SK-N-SH treated with all-trans-retinoic acid at 6 μM for 48 hours (cell line): ENCODE results near the gene IQSEC1.

ENCODE experiments used
- ATAC-seq: fragments of 200-7000 bp; cut with Tn5 transposase; 3 replicates; pipeline ENCODE4 v1.9.1; 2020; ENCODE audit warnings: mild to moderate bottlenecking, moderate library complexity
- ARNTL ChIP-seq: fragments of 450-650 bp; formaldehyde crosslinking; IDR thresholded peaks from 2 replicates; pipeline ENCODE4 v1.5.0; 2020; ENCODE audit warnings: low read depth, mild to moderate bottlenecking, moderate library complexity, borderline replicate concordance
- BACH2 ChIP-seq: fragments of 250-450 bp; sonication (Bioruptor Pico); IDR thresholded peaks from 2 replicates; pipeline ENCODE4 v1.9.0; 2021; ENCODE audit warnings: mild to moderate bottlenecking, borderline replicate concordance
- CSDC2 ChIP-seq: fragments of 250-450 bp; sonication (Bioruptor Pico); IDR thresholded peaks from 2 replicates; pipeline ENCODE4 v1.5.0; 2020; ENCODE audit warnings: mild to moderate bottlenecking, moderate library complexity
- CSRNP3 ChIP-seq: fragments of 250-450 bp; sonication (Bioruptor Pico); IDR thresholded peaks from 2 replicates; pipeline ENCODE4 v1.5.1; 2021; ENCODE audit warnings: mild to moderate bottlenecking, moderate library complexity
- ESRRG ChIP-seq: fragments of 250-450 bp; sonication (Bioruptor Pico); IDR thresholded peaks from 2 replicates; pipeline ENCODE4 v1.6.1; 2021; ENCODE audit warnings: mild to moderate bottlenecking
- GLIS3 ChIP-seq: fragments of 250-450 bp; sonication (Bioruptor Pico); IDR thresholded peaks from 2 replicates; pipeline ENCODE4 v1.5.0; 2020; ENCODE audit warnings: mild to moderate bottlenecking, moderate library complexity
- ISL1 ChIP-seq: fragments of 250-450 bp; sonication (Bioruptor Pico); IDR thresholded peaks from 2 replicates; pipeline ENCODE4 v2.1.2; 2022; ENCODE audit warnings: mild to moderate bottlenecking, moderate library complexity
- OSR1 ChIP-seq: fragments of 250-450 bp; sonication (Bioruptor Pico); IDR thresholded peaks from 2 replicates; pipeline ENCODE4 v1.8.0; 2022; ENCODE audit warnings: moderate library complexity, mild to moderate bottlenecking, inconsistent platforms
- POU6F1 ChIP-seq: fragments of 250-450 bp; sonication (Bioruptor Pico); IDR thresholded peaks from 2 replicates; pipeline ENCODE4 v1.8.0; 2021; ENCODE audit warnings: low read depth, mild to moderate bottlenecking, moderate library complexity, borderline replicate concordance
- PPARA ChIP-seq: fragments of 250-450 bp; sonication (Bioruptor Pico); IDR thresholded peaks from 2 replicates; pipeline ENCODE4 v1.5.0; 2020; ENCODE audit warnings: mild to moderate bottlenecking, borderline replicate concordance
- RARB ChIP-seq: fragments of 250-450 bp; sonication (Bioruptor Pico); IDR thresholded peaks from 2 replicates; pipeline ENCODE4 v1.8.0; 2021; ENCODE audit warnings: mild to moderate bottlenecking, moderate library complexity
- SNAI2 ChIP-seq: fragments of 250-450 bp; sonication (Bioruptor Pico); IDR thresholded peaks from 2 replicates; pipeline ENCODE4 v1.5.0; 2020; ENCODE audit warnings: mild to moderate bottlenecking, moderate library complexity
- TOX ChIP-seq: fragments of 250-450 bp; sonication (Bioruptor Pico); IDR thresholded peaks from 2 replicates; pipeline ENCODE4 v1.8.0; 2021; ENCODE audit warnings: mild to moderate bottlenecking, moderate library complexity, borderline replicate concordance
- ZFP3 ChIP-seq: fragments of 250-450 bp; sonication (Bioruptor Pico); IDR thresholded peaks from 2 replicates; pipeline ENCODE4 v1.5.0; 2020; ENCODE audit warnings: mild to moderate bottlenecking, moderate library complexity
- ZFP30 ChIP-seq: fragments of 450-650 bp; formaldehyde crosslinking; IDR thresholded peaks from 2 replicates; pipeline ENCODE4 v1.5.0; 2022; ENCODE audit warnings: mild to moderate bottlenecking, moderate library complexity
- ZNF565 ChIP-seq: fragments of 450-650 bp; formaldehyde crosslinking; conservative IDR thresholded peaks from 2 replicates; pipeline ENCODE4 v1.5.0; 2020; ENCODE audit warnings: low read depth, mild to moderate bottlenecking, moderate library complexity
- ZNF70 ChIP-seq: fragments of 450-650 bp; formaldehyde crosslinking; IDR thresholded peaks from 2 replicates; pipeline ENCODE4 v1.5.0; 2020; ENCODE audit warnings: mild to moderate bottlenecking, moderate library complexity
- TF ChIP-seq, protein P1 (sequence below): fragments of 250-450 bp; sonication (Bioruptor Pico); IDR thresholded peaks from 2 replicates; pipeline ENCODE4 v1.5.1; 2020; ENCODE audit warnings: low read depth, mild to moderate bottlenecking, moderate library complexity
- TF ChIP-seq, protein P2 (sequence below): fragments of 250-450 bp; sonication (Bioruptor Pico); IDR thresholded peaks from 2 replicates; pipeline ENCODE4 v1.8.0; 2020; ENCODE audit warnings: mild to moderate bottlenecking, moderate library complexity, borderline replicate concordance
- TF ChIP-seq, protein P3 (sequence below): fragments of 250-450 bp; sonication (Bioruptor Pico); IDR thresholded peaks from 2 replicates; pipeline ENCODE4 v1.5.0; 2020; ENCODE audit warnings: mild to moderate bottlenecking, moderate library complexity

The IQSEC1 gene

GRCh38 chr3:12990306-12990705 is 82.9 kb downstream of the IQSEC1 start:
- ATAC-seq, result no peak
- TF ChIP-seq RARB (CRISPR knock-in tag) (no peak), TOX (no peak), ZNF70 (CRISPR knock-in tag) (no peak), ZNF565 (CRISPR knock-in tag) (no peak), ESRRG (no peak), CSRNP3 (no peak), ISL1 (CRISPR knock-in tag) (no peak), ZFP3 (CRISPR knock-in tag) (no peak), BACH2 (no peak), GLIS3 (no peak), OSR1 (no peak), ZFP30 (CRISPR knock-in tag) (no peak), SNAI2 (CRISPR knock-in tag) (no peak), ARNTL (CRISPR knock-in tag) (no peak)
- TF ChIP-seq, protein P1, sequence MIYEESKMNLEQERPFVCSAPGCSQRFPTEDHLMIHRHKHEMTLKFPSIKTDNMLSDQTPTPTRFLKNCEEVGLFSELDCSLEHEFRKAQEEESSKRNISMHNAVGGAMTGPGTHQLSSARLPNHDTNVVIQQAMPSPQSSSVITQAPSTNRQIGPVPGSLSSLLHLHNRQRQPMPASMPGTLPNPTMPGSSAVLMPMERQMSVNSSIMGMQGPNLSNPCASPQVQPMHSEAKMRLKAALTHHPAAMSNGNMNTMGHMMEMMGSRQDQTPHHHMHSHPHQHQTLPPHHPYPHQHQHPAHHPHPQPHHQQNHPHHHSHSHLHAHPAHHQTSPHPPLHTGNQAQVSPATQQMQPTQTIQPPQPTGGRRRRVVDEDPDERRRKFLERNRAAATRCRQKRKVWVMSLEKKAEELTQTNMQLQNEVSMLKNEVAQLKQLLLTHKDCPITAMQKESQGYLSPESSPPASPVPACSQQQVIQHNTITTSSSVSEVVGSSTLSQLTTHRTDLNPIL (CRISPR knock-in tag), result no peak

DNA sequence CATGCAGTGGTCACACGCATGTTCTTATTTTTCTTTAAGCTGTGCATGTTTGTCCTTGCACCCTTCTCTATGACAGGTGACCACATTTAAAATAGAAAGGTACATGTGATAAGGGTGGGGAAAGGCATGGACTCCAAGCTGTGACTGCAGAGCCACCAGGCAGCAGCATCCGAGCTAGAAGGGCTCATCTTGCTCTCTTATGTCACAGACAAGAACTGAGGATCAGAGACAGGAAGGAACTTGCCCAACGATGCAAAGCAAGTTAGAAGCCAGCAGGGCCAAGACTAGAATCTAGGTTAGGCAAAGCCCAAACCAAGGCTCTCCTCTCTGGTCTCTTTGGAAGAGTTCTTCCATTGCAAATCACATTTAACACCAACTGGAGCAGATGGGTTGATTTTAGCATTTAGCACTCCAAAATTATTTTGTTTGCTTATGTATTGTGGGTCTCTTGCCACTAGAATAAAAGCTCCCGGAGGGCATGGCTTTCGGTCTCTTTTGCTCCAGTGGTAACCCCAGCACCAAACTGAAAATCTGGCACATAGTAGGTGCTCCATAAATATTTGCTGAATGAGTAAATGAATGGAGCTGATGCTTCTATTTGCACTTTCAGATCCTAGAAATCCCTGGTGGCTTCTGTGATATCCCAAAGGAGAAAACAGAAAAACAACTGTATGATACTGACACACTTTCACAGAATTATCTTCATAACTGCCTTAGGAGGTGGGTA is 84.3 kb downstream of the IQSEC1 start:
- TF ChIP-seq GLIS3, result no peak
- ATAC-seq, result no peak

- TF ChIP-seq ESRRG, result no peak
- TF ChIP-seq SNAI2 (CRISPR knock-in tag), result no peak
- no peak for TF ChIP-seq CSDC2 (CRISPR knock-in tag)
- ATAC-seq, result no peak
Measured at GRCh38 chr3:12987602-12988001, 85.6 kb downstream of the IQSEC1 start.

GRCh38 chr3:12986986-12987385 is 86.2 kb downstream of the IQSEC1 start:
- no peak for ATAC-seq
- no peak for TF ChIP-seq TOX
- no peak for TF ChIP-seq OSR1
- no peak for TF ChIP-seq ZNF70 (CRISPR knock-in tag)
- TF ChIP-seq, protein P2, sequence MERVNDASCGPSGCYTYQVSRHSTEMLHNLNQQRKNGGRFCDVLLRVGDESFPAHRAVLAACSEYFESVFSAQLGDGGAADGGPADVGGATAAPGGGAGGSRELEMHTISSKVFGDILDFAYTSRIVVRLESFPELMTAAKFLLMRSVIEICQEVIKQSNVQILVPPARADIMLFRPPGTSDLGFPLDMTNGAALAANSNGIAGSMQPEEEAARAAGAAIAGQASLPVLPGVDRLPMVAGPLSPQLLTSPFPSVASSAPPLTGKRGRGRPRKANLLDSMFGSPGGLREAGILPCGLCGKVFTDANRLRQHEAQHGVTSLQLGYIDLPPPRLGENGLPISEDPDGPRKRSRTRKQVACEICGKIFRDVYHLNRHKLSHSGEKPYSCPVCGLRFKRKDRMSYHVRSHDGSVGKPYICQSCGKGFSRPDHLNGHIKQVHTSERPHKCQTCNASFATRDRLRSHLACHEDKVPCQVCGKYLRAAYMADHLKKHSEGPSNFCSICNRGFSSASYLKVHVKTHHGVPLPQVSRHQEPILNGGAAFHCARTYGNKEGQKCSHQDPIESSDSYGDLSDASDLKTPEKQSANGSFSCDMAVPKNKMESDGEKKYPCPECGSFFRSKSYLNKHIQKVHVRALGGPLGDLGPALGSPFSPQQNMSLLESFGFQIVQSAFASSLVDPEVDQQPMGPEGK (CRISPR knock-in tag), result no peak
- no peak for TF ChIP-seq RARB (CRISPR knock-in tag)
- TF ChIP-seq PPARA (CRISPR knock-in tag), result no peak
- TF ChIP-seq CSDC2 (CRISPR knock-in tag), result no peak
- TF ChIP-seq GLIS3, result no peak
- TF ChIP-seq, protein P3, sequence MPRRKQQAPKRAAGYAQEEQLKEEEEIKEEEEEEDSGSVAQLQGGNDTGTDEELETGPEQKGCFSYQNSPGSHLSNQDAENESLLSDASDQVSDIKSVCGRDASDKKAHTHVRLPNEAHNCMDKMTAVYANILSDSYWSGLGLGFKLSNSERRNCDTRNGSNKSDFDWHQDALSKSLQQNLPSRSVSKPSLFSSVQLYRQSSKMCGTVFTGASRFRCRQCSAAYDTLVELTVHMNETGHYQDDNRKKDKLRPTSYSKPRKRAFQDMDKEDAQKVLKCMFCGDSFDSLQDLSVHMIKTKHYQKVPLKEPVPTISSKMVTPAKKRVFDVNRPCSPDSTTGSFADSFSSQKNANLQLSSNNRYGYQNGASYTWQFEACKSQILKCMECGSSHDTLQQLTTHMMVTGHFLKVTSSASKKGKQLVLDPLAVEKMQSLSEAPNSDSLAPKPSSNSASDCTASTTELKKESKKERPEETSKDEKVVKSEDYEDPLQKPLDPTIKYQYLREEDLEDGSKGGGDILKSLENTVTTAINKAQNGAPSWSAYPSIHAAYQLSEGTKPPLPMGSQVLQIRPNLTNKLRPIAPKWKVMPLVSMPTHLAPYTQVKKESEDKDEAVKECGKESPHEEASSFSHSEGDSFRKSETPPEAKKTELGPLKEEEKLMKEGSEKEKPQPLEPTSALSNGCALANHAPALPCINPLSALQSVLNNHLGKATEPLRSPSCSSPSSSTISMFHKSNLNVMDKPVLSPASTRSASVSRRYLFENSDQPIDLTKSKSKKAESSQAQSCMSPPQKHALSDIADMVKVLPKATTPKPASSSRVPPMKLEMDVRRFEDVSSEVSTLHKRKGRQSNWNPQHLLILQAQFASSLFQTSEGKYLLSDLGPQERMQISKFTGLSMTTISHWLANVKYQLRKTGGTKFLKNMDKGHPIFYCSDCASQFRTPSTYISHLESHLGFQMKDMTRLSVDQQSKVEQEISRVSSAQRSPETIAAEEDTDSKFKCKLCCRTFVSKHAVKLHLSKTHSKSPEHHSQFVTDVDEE (CRISPR knock-in tag), result no peak

GRCh38 chr3:12986521-12986920 is 86.7 kb downstream of the IQSEC1 start:
- TF ChIP-seq ZNF70 (CRISPR knock-in tag) (no peak), SNAI2 (CRISPR knock-in tag) (no peak), RARB (CRISPR knock-in tag) (no peak), ESRRG (no peak), POU6F1 (CRISPR knock-in tag) (no peak), ISL1 (CRISPR knock-in tag) (no peak), ZNF565 (CRISPR knock-in tag) (no peak), ARNTL (CRISPR knock-in tag) (no peak), GLIS3 (no peak), PPARA (CRISPR knock-in tag) (no peak)
- TF ChIP-seq, protein P2 (CRISPR knock-in tag), result no peak

More at GRCh38 chr3:12986521-12986920, 86.7 kb downstream of the IQSEC1 start:
- ATAC-seq, result no peak
